Neural cell (in vitro differentiated cells): ENCODE measurements around the gene NCOR1. TPM values are rescaled to one million over a fixed set of nuclear protein-coding genes. Genes with fewer than 3 reads are reported as not detected.
"Not testable (repeated sequence)": the region's sequence is repeated elsewhere in the genome, so short reads cannot be mapped to it uniquely, and the experiment has no call there.

Experiments used
- H2AFZ ChIP-seq: fragments of 200-600, 300-800 bp; sonication (generic), shearing (Covaris generic); 2 replicates; pipeline ENCODE4 v1.6.0; 2014; ENCODE audit warnings: low read depth, mild to moderate bottlenecking, antibody characterized with exemption, low read length, moderate library complexity
- H3F3A ChIP-seq: fragments of 200-600 bp; shearing (Covaris generic); 2 replicates; pipeline ENCODE4 v1.6.1; 2016; ENCODE audit warnings: mild to moderate bottlenecking, moderate library complexity, mixed read lengths, antibody characterized with exemption, low read length; ENCODE audit not compliant: insufficient read depth, poor library complexity, severe bottlenecking
- H3K27ac ChIP-seq: fragments of 200-600, 300-800 bp; sonication (generic), shearing (Covaris generic); 2 replicates; pipeline ENCODE4 v1.5.1; 2014; ENCODE audit warnings: mild to moderate bottlenecking, low read length, moderate library complexity
- H3K27me3 ChIP-seq: fragments of 300-800, 200-600 bp; sonication (generic), shearing (Covaris generic); 2 replicates; pipeline ENCODE4 v1.6.0; 2014; ENCODE audit warnings: mild to moderate bottlenecking, low read depth, low read length, moderate library complexity; ENCODE audit not compliant: insufficient read depth
- H3K36me3 ChIP-seq: fragments of 300-800, 200-600 bp; sonication (generic), shearing (Covaris generic); 2 replicates; pipeline ENCODE4 v1.5.1; 2014; ENCODE audit warnings: mild to moderate bottlenecking, antibody characterized with exemption, low read length, moderate library complexity; ENCODE audit not compliant: insufficient read depth
- H3K4me2 ChIP-seq: fragments of 300-800, 200-600 bp; sonication (generic), shearing (Covaris generic); 2 replicates; pipeline ENCODE4 v1.6.0; 2014; ENCODE audit warnings: mild to moderate bottlenecking, low read length
- H3K4me3 ChIP-seq: fragments of 300-800, 200-600 bp; sonication (generic), shearing (Covaris generic); 2 replicates; pipeline ENCODE4 v1.5.1; 2014; ENCODE audit warnings: mild to moderate bottlenecking, low read length, moderate library complexity
- H3K79me2 ChIP-seq: fragments of 200-600 bp; shearing (Covaris generic); replicated peaks from 2 replicates; pipeline ENCODE4 v1.6.0; 2014; ENCODE audit warnings: mild to moderate bottlenecking, low read length, moderate library complexity; ENCODE audit not compliant: insufficient read depth
- H3K9ac ChIP-seq: fragments of 300-800, 200-600 bp; sonication (generic), shearing (Covaris generic); 2 replicates; pipeline ENCODE4 v1.6.1; 2016; ENCODE audit warnings: mild to moderate bottlenecking, low read length, mixed read lengths
- H3K9me2 ChIP-seq: fragments of 200-600 bp; shearing (Covaris generic); 2 replicates; pipeline ENCODE4 v1.6.1; 2016; ENCODE audit warnings: mild to moderate bottlenecking, low read length, mixed read lengths; ENCODE audit not compliant: insufficient read depth
- H3K9me3 ChIP-seq: fragments of 200-600, 300-800 bp; sonication (generic), shearing (Covaris generic); 2 replicates; pipeline ENCODE4 v1.6.1; 2016; ENCODE audit warnings: mild to moderate bottlenecking, mixed run types, low read length, moderate library complexity, mixed read lengths
- H4K20me1 ChIP-seq: fragments of 200-600 bp; shearing (Covaris generic); 2 replicates; pipeline ENCODE4 v1.6.1; 2016; ENCODE audit warnings: mild to moderate bottlenecking, mixed run types; ENCODE audit not compliant: insufficient read depth
- CTCF ChIP-seq: fragments of 450-650 bp; IDR thresholded peaks from 2 replicates; pipeline ENCODE4 v1.5.1; 2014; ENCODE audit warnings: antibody characterized with exemption, mild to moderate bottlenecking, moderate library complexity; ENCODE audit not compliant: poor library complexity, severe bottlenecking
- EP300 ChIP-seq: fragments of 450-650 bp; conservative IDR thresholded peaks from 2 replicates; pipeline ENCODE4 v1.6.1; 2014; ENCODE audit warnings: antibody characterized with exemption, mild to moderate bottlenecking, moderate library complexity; ENCODE audit not compliant: poor library complexity, severe bottlenecking
- EZH2 ChIP-seq: fragments of 200-600, 300-800 bp; shearing (Covaris generic), sonication (generic); IDR thresholded peaks from 2 replicates; pipeline ENCODE4 v1.6.1; 2014; ENCODE audit warnings: antibody characterized with exemption, low read length, borderline replicate concordance, mild to moderate bottlenecking; ENCODE audit not compliant: insufficient read depth, poor library complexity, severe bottlenecking
- MXI1 ChIP-seq: fragments of 450-650 bp; conservative IDR thresholded peaks from 2 replicates; pipeline ENCODE4 v1.6.1; 2014; ENCODE audit warnings: antibody characterized with exemption, mild to moderate bottlenecking; ENCODE audit not compliant: poor library complexity, severe bottlenecking
- POLR2AphosphoS5 ChIP-seq: IDR thresholded peaks from 2 replicates; pipeline ENCODE4 v1.6.1; 2012
- RAD21 ChIP-seq: fragments of 450-650 bp; conservative IDR thresholded peaks from 2 replicates; pipeline ENCODE4 v1.6.1; 2014; ENCODE audit warnings: antibody characterized with exemption, mild to moderate bottlenecking, moderate library complexity
- REST ChIP-seq: IDR thresholded peaks from 2 replicates; pipeline ENCODE4 v1.6.1; 2012; ENCODE audit warnings: borderline replicate concordance
- SMC3 ChIP-seq: fragments of 450-650 bp; conservative IDR thresholded peaks from 2 replicates; pipeline ENCODE4 v1.6.1; 2014; ENCODE audit warnings: antibody characterized with exemption, mild to moderate bottlenecking, moderate library complexity; ENCODE audit not compliant: poor library complexity
- TAF1 ChIP-seq: IDR thresholded peaks from 2 replicates; pipeline ENCODE4 v1.6.1; 2012; ENCODE audit warnings: low read depth
- polyA plus RNA-seq: library from polyadenylated mRNA; depleted of rRNA; stranded (reverse); fragments of >200 nt; gene quantifications from 2 replicates; pipeline ENCODE4 v1.2.3, GENCODE V29; 2014

NCOR1 gene
- polyA plus RNA-seq, 1 donor from 2014 or later = 26.9 TPM

GRCh38 chr17:16199093-16199492 lies 16.2 kb downstream of the NCOR1 start:
- Histone ChIP-seq H3K79me2 (peaks cover 47% of the 10 kb centered on the region), H3F3A (no peaks in the 10 kb centered on the region), H3K36me3 (no peaks in the 10 kb centered on the region), H2AFZ (no peak overlapping the region), H4K20me1 (no peaks in the 10 kb centered on the region), H3K4me3 (no peak overlapping the region), H3K9ac (no peak overlapping the region), H3K4me2 (no peak overlapping the region), H3K9me3 (no peaks in the 10 kb centered on the region), H3K27ac (no peak overlapping the region), H3K9me2 (no peaks in the 10 kb centered on the region), H3K27me3 (no peaks in the 10 kb centered on the region)
- TF ChIP-seq EZH2 = no peak
- no peak for TF ChIP-seq TAF1
- TF ChIP-seq SMC3 = no peak
- TF ChIP-seq POLR2AphosphoS5 = no peak

- no peaks in the 10 kb centered on the region for H3K36me3 ChIP-seq
- H3K9me3 ChIP-seq = no peaks in the 10 kb centered on the region
- no peak overlapping the region for H2AFZ ChIP-seq
- H3K4me3 ChIP-seq = no peak overlapping the region
- H3K79me2 ChIP-seq = peaks cover 43% of the 10 kb centered on the region
- H3F3A ChIP-seq = no peaks in the 10 kb centered on the region
- H3K9ac ChIP-seq = no peak overlapping the region
- no peaks in the 10 kb centered on the region for H3K27me3 ChIP-seq
- no peaks in the 10 kb centered on the region for H3K9me2 ChIP-seq
- H3K27ac ChIP-seq = no peak overlapping the region
- TF ChIP-seq POLR2AphosphoS5 = no peak
- no peak for TF ChIP-seq SMC3
- TF ChIP-seq RAD21 = no peak
- TF ChIP-seq CTCF = no peak
- TF ChIP-seq MXI1 = no peak
- no peak for TF ChIP-seq REST
- TF ChIP-seq EZH2 = no peak
- no peak for TF ChIP-seq EP300
- no peak for TF ChIP-seq TAF1
- H4K20me1 ChIP-seq = no peaks in the 10 kb centered on the region
- no peak overlapping the region for H3K4me2 ChIP-seq
Observed at GRCh38 chr17:16197276-16197675, 18.1 kb downstream of the NCOR1 start.

- not testable (repeated sequence) for H3K27ac ChIP-seq, H3K27me3 ChIP-seq, H3K36me3 ChIP-seq, H3K4me3 ChIP-seq, H3K9ac ChIP-seq, H3K4me2 ChIP-seq, H2AFZ ChIP-seq, H3F3A ChIP-seq, H3K9me3 ChIP-seq, H3K9me2 ChIP-seq, H4K20me1 ChIP-seq
- H3K79me2 ChIP-seq = peaks cover 35% of the 10 kb centered on the region
Observed at GRCh38 chr17:16194307-16194835, 21.0 kb downstream of the NCOR1 start.
